Putamen (tissue), 1 donor: Measurements from ENCODE around the gene BLOC1S4.
"Not testable (repeated sequence)": the region's sequence is repeated elsewhere in the genome, so short reads cannot be mapped to it uniquely, and the experiment has no call there.

Experiments used
- DNase-seq: peaks from one replicate; pipeline ENCODE4 v3.0.0-alpha.2; 2016; ENCODE audit warnings: low spot score

The BLOC1S4 gene, protein sequence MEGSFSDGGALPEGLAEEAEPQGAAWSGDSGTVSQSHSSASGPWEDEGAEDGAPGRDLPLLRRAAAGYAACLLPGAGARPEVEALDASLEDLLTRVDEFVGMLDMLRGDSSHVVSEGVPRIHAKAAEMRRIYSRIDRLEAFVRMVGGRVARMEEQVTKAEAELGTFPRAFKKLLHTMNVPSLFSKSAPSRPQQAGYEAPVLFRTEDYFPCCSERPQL

GRCh38 chr4:6716018-6716911, at the start of gene BLOC1S4:
TSS of gene BLOC1S4 (plus strand) at chr4:6716174. CDS start at chr4:6716210, 36 bp downstream.
- peak; percentile 91 for DNase-seq

DNA sequence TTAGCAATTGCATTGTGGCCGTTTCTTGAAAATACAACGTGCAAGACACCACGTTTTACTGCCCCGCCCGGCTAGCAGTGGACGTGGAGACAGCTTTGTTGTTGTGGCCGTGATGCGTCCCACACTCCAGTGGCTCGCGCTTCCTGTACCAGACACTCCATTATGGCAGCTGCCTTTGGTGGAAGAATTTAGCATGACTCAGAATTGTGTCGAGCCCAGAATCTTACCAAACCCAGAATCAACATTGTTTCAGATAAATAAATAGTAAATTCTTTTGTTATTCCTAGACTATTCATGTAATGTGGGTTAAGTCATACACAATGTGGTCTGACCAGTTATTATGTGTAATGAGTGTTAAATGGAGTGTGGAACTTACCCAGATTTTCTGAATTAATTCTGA, 47.6 kb upstream of the BLOC1S4 start:
- DNase-seq, result no peak

GRCh38 chr4:6671648-6672047, 44.3 kb upstream of the BLOC1S4 start:
- no peak for DNase-seq

DNA sequence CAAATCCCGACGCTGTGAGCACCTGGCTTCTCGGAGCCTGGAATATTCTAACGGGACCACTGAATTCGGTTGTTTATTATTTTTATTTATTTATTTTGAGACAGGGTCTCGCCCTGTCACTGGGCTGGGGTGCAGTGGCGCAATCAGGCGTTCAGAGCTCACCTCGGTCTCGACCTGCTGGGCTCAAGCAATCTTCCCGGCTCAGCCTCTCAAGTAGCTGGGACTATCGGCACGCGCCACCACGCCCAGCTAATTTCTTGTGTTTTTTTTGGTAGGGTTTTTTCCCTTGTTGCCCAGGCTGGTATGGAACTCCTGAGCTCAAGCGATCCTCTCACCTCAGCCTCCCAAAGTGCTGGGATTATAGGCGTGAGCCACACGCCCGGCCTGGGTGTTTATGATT, 43.8 kb upstream of the BLOC1S4 start:
- no peak for DNase-seq

DNA sequence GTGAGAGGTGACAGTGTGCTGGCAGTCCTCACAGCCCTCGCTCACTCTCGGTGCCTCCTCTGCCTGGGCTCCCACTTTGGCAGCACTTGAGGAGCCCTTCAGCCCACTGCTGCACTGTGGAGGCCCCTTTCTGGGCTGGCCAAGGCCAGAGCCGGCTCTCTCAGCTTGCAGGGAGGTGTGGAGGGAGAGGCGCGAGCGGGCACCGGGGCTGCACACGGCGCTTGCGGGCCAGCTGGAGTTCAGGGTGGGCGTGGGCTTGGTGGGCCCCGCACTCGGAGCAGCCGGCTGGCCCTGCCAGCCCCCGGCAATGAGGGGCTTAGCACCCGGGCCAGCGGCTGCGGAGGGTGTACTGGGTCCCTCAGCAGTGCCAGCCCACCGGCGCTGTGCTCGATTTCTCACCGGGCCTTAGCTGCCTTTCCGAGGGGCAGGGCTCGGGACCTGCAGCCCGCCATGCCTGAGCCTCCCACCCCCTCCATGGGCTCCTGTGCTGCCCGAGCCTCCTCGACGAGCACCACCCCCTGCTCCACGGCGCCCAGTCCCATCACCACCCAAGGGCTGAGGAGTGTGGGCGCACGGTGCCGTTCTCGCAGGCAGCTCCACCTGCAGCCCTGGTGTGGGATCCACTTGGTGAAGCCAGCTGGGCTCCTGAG, 43.3 kb upstream of the BLOC1S4 start:
- DNase-seq, result not testable (repeated sequence)

- not testable (repeated sequence) for DNase-seq
Observed at GRCh38 chr4:6673191-6673659, 42.7 kb upstream of the BLOC1S4 start.

- DNase-seq, result peak; percentile 94
Observed at GRCh38 chr4:6673660-6674499, 42.1 kb upstream of the BLOC1S4 start.

DNA sequence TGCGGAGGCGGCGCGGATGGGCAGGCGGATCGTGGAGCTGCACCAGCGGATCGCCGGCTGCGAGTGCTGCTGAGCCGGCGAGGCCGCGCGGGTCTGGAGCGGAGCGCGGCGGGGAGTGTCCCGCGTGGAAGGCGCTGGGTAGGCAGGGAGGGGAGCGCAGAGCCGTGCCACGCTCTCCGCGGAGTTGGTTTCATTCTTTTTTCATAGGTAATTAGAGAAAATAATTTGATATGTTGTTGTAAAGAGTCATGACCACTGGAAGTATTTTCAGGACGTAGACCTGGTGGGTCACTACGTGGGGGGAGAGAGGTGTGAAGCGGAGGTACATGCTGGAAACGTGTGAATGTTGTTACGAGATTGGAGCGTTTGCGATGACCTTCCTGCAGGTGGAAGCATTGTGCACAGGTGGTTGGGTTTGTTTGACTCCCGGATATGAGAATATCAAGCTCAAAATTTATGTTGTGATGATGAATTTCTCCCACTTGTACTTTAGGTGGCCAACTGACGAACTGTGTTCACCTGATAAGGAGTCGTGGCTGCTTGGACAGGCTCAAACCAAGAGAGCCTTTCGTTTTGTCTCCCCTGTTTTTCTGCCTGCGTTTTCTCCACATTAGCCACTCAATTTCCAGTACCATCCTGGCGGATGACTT, 41.3 kb upstream of the BLOC1S4 start:
- DNase-seq, result peak; percentile 15

DNA sequence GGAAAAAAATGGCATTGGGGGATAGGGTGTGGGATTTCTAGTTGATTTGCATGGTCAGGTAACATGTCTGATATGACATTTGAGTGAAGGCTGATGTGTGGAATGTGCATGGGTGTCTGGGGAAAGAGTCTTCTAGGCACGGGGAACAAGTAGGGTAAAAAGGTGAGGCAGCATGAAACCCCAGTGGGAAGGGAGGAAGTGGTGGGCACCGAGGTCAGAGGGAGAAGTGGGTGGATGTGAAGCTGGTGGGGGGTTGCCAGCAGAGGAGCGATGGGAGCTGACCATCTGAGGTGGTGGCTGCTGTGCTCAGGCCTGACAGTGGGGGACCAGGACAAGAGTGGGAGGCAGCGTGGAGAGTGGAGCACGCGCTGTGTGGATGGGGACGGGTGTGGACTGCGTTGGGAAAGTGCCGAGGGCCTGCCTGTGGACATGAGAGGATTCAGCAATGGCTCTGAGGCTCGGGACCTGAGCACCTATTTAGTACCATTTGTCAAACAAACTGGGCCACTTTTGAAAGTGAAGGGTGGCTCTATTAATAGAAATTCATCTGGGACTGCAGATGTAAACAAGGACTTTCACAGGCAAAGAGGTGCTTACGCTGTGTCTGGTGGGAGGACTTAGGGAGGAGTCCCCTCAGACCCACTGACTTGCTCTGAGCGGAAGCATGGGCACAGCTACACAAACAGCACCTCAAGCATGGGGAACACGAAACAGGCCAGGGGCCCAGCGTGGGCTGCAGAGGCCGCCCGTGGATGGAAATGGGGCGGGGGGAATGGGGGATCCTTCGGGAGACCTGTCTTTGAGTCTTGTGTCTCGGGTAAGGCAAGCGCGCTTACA, 39.0 kb upstream of the BLOC1S4 start:
- DNase-seq, result no peak

GRCh38 chr4:6680372-6681034, 35.5 kb upstream of the BLOC1S4 start:
- no peak for DNase-seq

DNA sequence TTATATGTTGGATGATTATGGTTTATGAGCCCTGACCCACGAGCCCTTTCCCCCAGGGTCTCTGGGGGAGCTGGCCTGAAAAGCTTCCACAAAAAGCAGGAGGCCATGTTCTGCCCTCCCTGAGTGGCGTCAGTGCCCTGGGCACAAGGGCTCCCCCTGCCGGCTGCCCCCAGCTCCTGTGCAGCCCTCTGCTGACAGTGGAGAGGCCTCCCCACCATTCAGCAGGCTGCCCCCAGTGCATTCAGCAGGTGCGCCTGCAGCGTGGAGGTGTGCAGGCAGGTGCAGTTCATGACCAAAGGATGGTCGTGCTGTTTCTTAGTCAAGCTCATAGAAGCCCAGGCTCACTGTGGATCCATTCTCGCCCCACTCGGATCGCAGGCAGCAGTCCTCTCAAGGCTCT, 34.8 kb upstream of the BLOC1S4 start:
- DNase-seq, result no peak

DNA sequence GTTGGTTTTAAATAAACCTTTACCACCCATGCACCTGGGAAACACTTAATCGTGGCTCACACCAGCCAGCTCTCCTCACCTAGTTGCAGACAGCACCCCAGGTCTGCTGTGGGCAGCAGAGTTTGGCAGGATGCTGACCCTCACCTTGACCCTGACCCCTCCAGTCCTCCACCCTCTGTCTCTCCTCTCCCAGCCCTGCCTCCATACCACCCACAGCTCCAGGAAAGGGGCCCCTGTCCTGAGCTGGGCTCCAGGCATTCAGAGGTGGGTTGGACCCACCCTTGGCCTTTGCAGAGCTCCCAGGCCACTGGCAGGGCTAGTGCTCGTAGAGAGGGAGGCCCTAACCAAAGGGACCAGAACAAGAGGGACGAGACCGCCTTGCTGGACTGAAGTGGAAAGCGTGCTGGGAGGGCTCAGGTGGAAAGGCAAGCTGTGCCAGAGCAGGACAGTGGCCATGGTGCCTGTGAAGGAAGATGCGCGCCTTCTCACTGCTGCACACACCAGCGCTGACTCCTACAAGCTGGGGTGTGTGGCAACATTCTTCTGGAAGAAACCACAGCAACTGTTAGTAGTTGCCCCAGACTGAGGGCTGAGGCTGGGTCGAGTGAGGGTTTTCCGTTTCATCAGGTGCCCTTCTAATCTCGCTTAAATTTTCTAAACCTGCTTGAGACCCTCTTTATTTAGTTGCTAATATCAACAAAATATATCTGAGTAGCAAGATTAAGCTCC, 32.9 kb upstream of the BLOC1S4 start:
- DNase-seq, result no peak

DNA sequence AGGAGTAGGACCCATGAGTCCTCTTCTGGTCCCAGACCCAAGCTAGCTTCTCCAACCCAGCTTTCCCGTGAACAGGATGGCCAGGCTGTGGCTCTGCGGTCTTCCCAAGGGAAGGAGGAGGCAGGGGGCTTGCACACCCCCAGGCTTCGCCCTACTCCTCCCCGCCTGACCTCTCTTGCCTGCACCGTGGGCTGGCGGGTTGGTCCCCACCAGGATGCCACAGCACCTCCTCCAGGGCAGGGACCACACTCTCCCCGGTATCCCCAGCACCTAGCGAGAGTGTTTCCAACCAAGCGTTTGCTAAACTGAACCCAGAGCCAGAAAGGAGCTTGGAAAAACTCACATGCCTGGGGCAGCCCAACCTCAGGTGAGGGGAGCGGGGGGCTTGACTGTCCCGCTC, 31.3 kb upstream of the BLOC1S4 start:
- no peak for DNase-seq

- no peak for DNase-seq
Observed at GRCh38 chr4:6686104-6686787, 29.7 kb upstream of the BLOC1S4 start.

- DNase-seq, result no peak
Observed at GRCh38 chr4:6687947-6688878, 27.8 kb upstream of the BLOC1S4 start.

- no peak for DNase-seq
Observed at GRCh38 chr4:6688879-6689505, 27.0 kb upstream of the BLOC1S4 start.

DNA sequence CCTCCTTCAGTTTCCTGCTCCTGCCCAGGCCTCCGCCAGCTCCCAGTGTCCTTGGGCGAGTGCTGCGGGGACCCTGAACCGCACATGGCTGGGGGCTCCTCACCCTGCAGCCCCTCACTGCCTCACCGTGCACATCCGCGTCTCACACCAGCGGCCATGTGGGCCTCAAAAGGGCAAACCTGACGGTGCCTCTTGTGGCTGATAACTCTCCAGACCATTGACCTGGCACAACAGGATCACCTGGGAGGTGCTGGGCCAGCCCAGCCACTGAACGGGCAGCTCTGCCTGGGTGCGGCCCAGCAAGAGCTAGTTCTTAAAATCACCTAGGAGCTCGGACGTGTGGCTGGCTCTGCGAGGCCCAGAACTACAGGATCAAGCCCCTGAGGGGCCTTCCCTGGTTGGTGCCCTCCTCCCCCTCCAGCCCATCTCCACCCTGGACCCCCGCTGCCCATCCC, 26.4 kb upstream of the BLOC1S4 start:
- no peak for DNase-seq
